Peyer's patch (tissue), 4 donors: ENCODE measurements around the gene FAU.
A peak's percentile ranks its signal among the peaks of the same experiment; 100 is the strongest.

Source experiments
- POLR2A ChIP-seq, 2 donors: fragments of 450-650 bp; IDR thresholded peaks; one replicate each; pipeline ENCODE4 v1.5.1; 2017; ENCODE audit warnings: antibody characterized with exemption in 2 of 2, mild to moderate bottlenecking in 2 of 2, moderate library complexity in 2 of 2
- TF ChIP-seq, protein P1 (sequence below), 6 experiments: fragments of 450-650 bp in 4 of 6; fragments of 200-600 bp in 2 of 6; sonication (generic) in 1 of 6; IDR thresholded peaks; one replicate each; pipeline ENCODE4 v1.5.1; 2017 to 2019; ENCODE audit warnings: antibody characterized with exemption in 6 of 6, mild to moderate bottlenecking in 3 of 6, moderate library complexity in 1 of 6

DNA sequence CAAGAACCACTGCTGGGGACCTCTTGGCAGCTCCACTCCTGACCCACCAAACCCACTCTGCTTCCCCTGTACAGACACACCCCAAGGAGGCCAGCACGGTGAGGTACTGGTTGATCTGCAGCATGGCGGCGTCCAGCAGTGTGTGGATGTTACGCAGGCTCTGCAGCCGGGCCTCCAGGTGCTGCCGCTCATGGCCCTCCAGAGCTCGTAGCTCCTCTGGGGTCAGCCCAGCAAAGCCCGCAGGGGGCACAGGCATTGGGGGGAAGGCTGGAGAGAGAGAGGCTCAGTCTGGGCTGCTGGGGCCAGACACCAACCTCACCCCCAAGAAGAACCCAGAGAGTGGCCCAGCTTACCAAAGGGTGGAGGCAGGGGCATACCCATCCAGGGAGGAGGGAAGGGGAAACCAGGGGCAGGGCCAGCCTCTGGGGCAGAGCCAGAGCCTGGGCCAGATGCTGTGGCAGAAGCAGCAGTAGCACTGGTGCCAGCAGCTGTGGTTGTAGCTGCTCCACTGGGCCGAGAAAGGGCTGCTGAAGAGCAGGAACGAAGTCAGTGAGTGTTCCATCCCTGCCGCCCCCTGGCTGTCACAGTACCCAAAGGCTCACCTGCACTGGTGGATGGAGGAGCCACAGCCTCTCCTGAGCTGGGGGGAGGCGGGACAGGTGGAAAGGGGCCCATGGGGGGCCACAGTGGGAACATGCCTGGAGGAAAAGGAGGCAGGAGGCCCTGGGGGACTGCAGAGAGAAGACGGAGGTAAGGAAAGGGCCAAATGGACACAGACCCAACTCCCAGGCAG lies 7.9 kb upstream of the FAU start:
- TF ChIP-seq, protein P1, sequence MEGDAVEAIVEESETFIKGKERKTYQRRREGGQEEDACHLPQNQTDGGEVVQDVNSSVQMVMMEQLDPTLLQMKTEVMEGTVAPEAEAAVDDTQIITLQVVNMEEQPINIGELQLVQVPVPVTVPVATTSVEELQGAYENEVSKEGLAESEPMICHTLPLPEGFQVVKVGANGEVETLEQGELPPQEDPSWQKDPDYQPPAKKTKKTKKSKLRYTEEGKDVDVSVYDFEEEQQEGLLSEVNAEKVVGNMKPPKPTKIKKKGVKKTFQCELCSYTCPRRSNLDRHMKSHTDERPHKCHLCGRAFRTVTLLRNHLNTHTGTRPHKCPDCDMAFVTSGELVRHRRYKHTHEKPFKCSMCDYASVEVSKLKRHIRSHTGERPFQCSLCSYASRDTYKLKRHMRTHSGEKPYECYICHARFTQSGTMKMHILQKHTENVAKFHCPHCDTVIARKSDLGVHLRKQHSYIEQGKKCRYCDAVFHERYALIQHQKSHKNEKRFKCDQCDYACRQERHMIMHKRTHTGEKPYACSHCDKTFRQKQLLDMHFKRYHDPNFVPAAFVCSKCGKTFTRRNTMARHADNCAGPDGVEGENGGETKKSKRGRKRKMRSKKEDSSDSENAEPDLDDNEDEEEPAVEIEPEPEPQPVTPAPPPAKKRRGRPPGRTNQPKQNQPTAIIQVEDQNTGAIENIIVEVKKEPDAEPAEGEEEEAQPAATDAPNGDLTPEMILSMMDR (IDR thresholded peaks at IDR 0.05) = peak in 1 of 6 experiments; percentile 5
- no peak for TF ChIP-seq POLR2A (IDR thresholded peaks at IDR 0.05)
